ENCODE data around the gene LMOD1.
"Not testable (repeated sequence)": the region's sequence is repeated elsewhere in the genome, so short reads cannot be mapped to it uniquely, and the experiment has no call there.

The LMOD1 gene

GRCh38 chr1:201914456-201915235 lies 31.7 kb downstream of the LMOD1 start:
- no peak for DNase-seq
- no peak for TF ChIP-seq GATA1 (IDR thresholded peaks at IDR 0.05; ENCODE audit: low read depth, low read length)
- no peak for TF ChIP-seq POLR2A (IDR thresholded peaks at IDR 0.05; ENCODE audit: low read length)

GRCh38 chr1:201912832-201913231 lies 33.5 kb downstream of the LMOD1 start:
- TF ChIP-seq GATA1 (IDR thresholded peaks at IDR 0.05; ENCODE audit: low read depth, low read length) (no peak), POLR2A (IDR thresholded peaks at IDR 0.05; ENCODE audit: low read length) (no peak)
- no peak for DNase-seq

- no peak for DNase-seq
- no peak for TF ChIP-seq POLR2A (IDR thresholded peaks at IDR 0.05; ENCODE audit: low read length)
- no peak for TF ChIP-seq GATA1 (IDR thresholded peaks at IDR 0.05; ENCODE audit: low read depth, low read length)
These were observed 34.3 kb downstream of the LMOD1 start for GRCh38 chr1:201911826-201912571.

GRCh38 chr1:201907621-201908020 lies 38.7 kb downstream of the LMOD1 start:
- no peak for DNase-seq
- TF ChIP-seq GATA1 (IDR thresholded peaks at IDR 0.05; ENCODE audit: low read depth, low read length) (no peak), POLR2A (IDR thresholded peaks at IDR 0.05; ENCODE audit: low read length) (no peak)

DNA sequence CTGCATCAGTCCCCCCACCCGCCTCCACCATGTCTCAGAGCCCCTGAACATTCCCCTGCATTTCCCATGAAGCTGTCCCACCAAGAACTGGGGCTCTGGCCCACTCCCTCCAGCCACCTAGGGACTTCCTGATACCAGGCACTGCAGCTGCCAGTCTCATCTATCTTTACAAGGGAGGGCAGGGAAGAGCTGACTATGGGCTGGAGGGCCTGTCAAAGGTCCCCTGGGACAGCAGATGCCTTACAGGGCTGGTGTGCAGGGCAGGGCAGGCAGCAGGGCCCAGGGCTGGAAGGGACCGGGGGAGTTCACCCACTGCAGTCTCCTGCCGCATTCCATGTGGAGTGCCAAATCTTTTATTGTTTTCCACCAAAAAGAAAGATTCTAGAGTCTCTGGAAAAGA lies 40.0 kb downstream of the LMOD1 start:
- no peak for DNase-seq
- TF ChIP-seq POLR2A (IDR thresholded peaks at IDR 0.05; ENCODE audit: low read length): no peak
- no peak for TF ChIP-seq GATA1 (IDR thresholded peaks at IDR 0.05; ENCODE audit: low read depth, low read length)

DNA sequence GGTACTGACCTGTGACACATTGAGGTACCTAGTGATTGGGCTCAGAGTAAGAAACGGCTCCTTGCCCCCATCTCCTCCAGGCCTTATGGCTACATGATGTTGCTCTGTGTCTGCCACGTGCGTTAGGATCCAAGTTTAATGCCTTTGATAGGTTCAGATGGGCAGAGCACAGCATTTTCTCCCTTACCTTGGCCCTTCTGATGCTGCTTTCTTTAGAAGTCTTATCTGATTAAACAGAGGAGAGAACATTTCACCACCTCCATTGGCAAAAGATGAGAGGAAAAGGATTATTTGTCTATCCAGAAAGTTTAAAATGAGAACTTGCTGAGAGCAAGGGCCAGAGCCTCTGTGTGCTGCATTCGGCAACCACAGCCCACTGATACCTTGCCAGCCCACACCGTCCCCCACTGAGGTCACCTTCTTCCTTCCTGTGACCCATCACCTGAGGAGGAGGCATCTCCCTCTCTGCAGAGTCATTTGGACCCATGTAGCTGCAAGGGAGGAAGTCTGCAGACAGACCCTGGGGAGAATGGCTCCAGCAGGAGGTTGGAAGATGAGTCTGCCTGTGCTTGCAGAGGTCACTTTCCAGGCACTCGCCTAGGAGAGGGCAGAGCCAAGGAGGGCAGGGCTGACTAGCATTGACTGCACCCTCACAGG lies 41.0 kb downstream of the LMOD1 start:
- no peak for DNase-seq
- TF ChIP-seq GATA1 (IDR thresholded peaks at IDR 0.05; ENCODE audit: low read depth, low read length): no peak
- no peak for TF ChIP-seq POLR2A (IDR thresholded peaks at IDR 0.05; ENCODE audit: low read length)

DNA sequence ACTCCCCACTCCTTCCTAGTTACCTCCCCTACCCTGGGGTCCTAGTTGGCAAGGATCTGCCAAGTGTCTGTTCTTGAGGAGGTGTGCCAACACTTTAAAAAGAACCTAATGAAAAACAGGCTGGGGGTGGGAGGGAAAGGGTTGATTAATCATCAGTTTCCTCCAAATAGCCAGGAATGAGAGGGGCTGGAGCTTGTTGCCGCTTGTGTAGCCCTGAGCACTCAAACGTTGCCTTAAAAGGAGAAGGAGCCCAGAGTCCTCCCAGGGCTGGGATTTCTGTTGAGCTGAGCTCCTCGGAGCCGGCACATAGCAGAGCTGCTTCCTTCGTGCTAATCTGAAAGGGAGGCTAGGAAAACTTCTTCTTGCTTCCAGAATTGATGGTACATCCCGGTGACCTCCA lies 41.8 kb downstream of the LMOD1 start:
- no peak for DNase-seq
- TF ChIP-seq POLR2A (IDR thresholded peaks at IDR 0.05; ENCODE audit: low read length): no peak
- no peak for TF ChIP-seq GATA1 (IDR thresholded peaks at IDR 0.05; ENCODE audit: low read depth, low read length)

DNA sequence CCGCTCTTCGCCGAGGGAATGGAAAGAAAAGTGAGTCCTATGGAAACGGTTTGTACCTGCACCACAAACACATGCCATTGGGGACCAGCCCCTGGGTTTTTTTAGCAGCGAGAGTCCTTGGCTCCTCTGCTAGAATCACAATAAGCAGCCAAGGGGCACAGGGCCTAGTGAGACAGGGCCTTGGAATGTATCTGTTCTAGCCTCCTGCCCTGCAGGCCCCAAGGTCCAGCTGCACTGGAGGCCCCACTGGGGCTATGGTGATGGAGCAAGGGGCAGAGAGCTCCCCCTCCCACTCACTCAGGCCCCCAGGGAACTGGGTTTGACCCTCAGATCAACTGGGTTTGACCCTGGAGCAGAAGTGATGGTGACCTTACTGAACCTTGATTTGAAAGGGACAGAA lies 43.2 kb downstream of the LMOD1 start:
- TF ChIP-seq GATA1 (IDR thresholded peaks at IDR 0.05; ENCODE audit: low read depth, low read length) (no peak), POLR2A (IDR thresholded peaks at IDR 0.05; ENCODE audit: low read length) (no peak)
- no peak for DNase-seq

GRCh38 chr1:201902198-201902597 lies 44.1 kb downstream of the LMOD1 start:
- TF ChIP-seq GATA1 (IDR thresholded peaks at IDR 0.05; ENCODE audit: low read depth, low read length) (no peak), POLR2A (IDR thresholded peaks at IDR 0.05; ENCODE audit: low read length) (no peak)
- DNase-seq: peak in 1 of 2 experiments; percentile 33

DNA sequence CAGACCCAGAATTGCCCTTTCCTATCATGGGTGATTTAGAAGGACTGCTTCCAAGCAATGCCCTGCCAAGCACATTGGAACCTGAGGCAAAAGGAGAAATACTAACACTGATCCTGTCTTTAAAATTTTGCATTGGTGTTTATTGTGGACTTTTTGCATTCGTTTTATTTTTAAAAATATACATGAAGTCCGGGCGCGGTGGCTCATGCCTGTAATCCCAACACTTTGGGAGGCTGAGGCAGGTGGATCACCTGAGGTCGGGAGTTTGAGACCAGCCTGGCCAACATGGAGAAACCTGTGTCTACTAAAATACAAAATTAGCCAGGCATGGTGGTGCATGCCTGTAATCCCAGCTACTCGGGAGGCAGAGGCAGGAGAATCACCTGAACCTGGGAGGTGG lies 45.3 kb downstream of the LMOD1 start:
- DNase-seq: not testable (repeated sequence)

GRCh38 chr1:201900476-201900875 lies 45.9 kb downstream of the LMOD1 start:
- no peak for TF ChIP-seq GATA1 (IDR thresholded peaks at IDR 0.05; ENCODE audit: low read depth, low read length)
- TF ChIP-seq POLR2A (IDR thresholded peaks at IDR 0.05; ENCODE audit: low read length): no peak

DNA sequence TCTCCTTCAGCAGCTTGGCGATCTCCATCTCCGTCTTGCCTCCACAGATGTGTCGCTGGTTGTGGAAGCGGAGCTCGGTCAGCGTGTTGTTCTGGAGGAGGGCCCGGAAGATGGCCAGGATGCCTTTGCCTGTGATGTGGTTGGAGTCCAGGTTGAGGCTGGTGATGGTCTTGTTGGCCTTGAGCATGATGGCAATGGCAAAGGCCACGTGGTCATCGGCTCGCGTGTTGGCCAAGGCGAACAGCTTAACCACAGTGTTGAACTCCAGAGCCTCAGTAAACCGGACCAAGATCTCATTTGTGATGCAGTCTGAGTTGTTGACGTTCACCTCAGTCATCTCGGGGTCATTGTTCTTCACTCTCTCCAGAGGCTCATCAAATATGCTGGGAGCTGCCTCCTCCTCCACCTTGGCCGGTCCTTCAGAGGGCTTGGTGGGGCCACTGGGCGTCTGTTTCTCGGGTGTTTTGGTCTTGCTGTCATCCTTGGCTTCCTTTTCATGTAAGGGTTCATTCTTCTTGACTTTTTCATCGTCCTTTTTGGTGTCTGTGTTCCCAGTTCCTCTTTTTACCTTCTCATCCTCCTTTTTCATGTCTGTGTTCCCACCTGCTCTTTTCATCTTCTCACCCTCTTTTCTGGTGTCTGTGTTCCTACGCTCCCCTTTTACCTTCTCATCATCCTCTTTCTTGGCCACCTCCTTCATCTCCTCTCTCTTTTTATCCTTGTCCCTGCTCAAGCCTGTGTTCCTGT lies 46.5 kb downstream of the LMOD1 start:
- TF ChIP-seq POLR2A (IDR thresholded peaks at IDR 0.05; ENCODE audit: low read length) (no peak), GATA1 (IDR thresholded peaks at IDR 0.05; ENCODE audit: low read depth, low read length) (no peak)

More at GRCh38 chr1:201900476-201900875, 45.9 kb downstream of the LMOD1 start:
- no peak for DNase-seq

DNA sequence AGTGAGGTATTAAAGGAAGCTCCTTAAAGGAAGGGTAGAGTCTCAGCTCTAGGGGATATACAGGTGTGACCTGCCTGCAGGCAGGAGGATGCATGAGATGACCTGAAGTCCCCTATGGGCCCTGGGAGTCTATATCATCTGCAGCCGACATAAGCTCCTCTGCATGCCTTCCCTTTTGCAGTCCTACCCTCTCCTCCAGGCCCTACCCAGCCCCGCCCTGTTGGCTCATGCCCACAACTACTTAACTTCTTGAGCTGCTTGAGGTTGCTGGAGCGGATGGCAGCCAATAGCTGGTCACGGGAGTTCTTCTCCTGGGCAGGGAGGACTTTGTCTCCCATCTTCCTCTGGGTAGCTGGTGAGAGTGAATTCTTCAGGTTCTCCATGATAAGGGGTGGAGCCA lies 47.4 kb downstream of the LMOD1 start:
- TF ChIP-seq GATA1 (IDR thresholded peaks at IDR 0.05; ENCODE audit: low read depth, low read length) (no peak), POLR2A (IDR thresholded peaks at IDR 0.05; ENCODE audit: low read length) (no peak)

More for the DNA sequence above, 46.5 kb downstream of the LMOD1 start:
- no peak for DNase-seq

More for the DNA sequence above, 47.4 kb downstream of the LMOD1 start:
- no peak for DNase-seq
